ENCODE data around the gene ETV6.

- TF ChIP-seq CTCF (IDR thresholded peaks at IDR 0.05): no peak
- no peak for TF ChIP-seq POLR2A (IDR thresholded peaks at IDR 0.05)
Measured at GRCh38 chr12:11754256-11754655, 104.8 kb downstream of the ETV6 start.

Data from uterus (tissue), 2 donors.